Vagina (tissue), 2 donors: Measurements from ENCODE around the gene CST4.

Experiments used
- POLR2A ChIP-seq, 2 donors: fragments of 450-650 bp; IDR thresholded peaks; one replicate each; pipeline ENCODE4 v1.6.1; 2017; ENCODE audit warnings: antibody characterized with exemption in 2 of 2, mild to moderate bottlenecking in 2 of 2, moderate library complexity in 2 of 2
- POLR2AphosphoS5 ChIP-seq, 2 donors: sonication (generic); formaldehyde crosslinking; IDR thresholded peaks; one replicate each; pipeline ENCODE4 v1.9.0; 2017; ENCODE audit warnings: antibody characterized with exemption in 2 of 2, mild to moderate bottlenecking in 2 of 2, low read depth in 1 of 2; ENCODE audit not compliant: insufficient read depth in 1 of 2
- TF ChIP-seq, protein P1 (sequence below), 3 experiments: fragments of 450-650 bp in 2 of 3; fragments of 200-600 bp in 1 of 3; sonication (generic) in 1 of 3; IDR thresholded peaks; one replicate each; pipeline ENCODE4 v1.5.1; 2017 to 2019; ENCODE audit warnings: antibody characterized with exemption in 3 of 3, mild to moderate bottlenecking in 2 of 3, moderate library complexity in 2 of 3

DNA sequence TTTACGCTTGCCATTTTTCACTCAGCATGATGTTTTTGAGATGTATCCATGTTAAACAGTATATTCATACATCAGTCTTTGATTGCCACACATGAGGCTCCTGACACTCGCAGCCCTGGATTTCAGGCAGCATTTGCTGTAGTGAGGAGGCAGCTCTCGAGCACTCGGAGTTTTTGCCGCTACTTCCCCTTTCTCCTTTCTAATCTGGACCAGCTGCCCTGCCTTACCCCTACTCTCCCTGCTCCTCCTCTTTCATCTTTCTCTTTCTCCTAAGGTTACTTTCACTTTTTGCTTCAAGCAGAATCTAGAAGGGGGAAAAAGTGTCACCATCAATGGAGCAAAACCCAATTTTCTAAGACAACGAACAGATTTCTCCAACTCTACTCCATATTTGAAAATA is 45.2 kb downstream of the CST4 start:
- TF ChIP-seq POLR2AphosphoS5 (IDR thresholded peaks at IDR 0.05; ENCODE audit: insufficient read depth in 1 of 2, low read depth in 1 of 2) (no peak), POLR2A (IDR thresholded peaks at IDR 0.05) (no peak)
- TF ChIP-seq, protein P1, sequence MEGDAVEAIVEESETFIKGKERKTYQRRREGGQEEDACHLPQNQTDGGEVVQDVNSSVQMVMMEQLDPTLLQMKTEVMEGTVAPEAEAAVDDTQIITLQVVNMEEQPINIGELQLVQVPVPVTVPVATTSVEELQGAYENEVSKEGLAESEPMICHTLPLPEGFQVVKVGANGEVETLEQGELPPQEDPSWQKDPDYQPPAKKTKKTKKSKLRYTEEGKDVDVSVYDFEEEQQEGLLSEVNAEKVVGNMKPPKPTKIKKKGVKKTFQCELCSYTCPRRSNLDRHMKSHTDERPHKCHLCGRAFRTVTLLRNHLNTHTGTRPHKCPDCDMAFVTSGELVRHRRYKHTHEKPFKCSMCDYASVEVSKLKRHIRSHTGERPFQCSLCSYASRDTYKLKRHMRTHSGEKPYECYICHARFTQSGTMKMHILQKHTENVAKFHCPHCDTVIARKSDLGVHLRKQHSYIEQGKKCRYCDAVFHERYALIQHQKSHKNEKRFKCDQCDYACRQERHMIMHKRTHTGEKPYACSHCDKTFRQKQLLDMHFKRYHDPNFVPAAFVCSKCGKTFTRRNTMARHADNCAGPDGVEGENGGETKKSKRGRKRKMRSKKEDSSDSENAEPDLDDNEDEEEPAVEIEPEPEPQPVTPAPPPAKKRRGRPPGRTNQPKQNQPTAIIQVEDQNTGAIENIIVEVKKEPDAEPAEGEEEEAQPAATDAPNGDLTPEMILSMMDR (IDR thresholded peaks at IDR 0.05): no peak
